ENCODE data around the gene RNF13.

DNA sequence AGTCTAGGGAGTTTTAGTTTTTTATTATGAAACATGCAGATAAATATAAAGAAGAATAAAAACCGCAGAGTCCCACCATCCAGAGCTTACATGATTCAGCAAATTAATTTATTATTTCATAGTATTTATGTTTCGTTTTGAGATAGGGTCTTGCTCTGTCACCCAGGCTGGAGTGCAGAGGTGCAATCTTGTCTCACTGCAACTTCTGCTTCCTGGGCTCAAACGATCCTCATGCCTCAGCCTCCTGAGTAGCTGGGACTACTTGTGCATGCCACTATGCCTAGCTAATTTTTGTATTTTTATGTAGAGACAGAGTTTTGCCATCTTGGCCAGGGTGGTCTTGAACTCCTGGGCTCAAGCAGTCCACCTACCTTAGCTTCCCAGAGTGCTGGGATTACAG lies 13.6 kb downstream of the RNF13 start:
- TF ChIP-seq ZFP3 (CRISPR knock-in tag; IDR thresholded peaks at IDR 0.05) (no peak), GLIS3 (CRISPR knock-in tag; IDR thresholded peaks at IDR 0.05) (no peak), ISL1 (CRISPR knock-in tag; IDR thresholded peaks at IDR 0.05) (no peak), POU6F1 (CRISPR knock-in tag; IDR thresholded peaks at IDR 0.05; ENCODE audit: borderline replicate concordance, low read depth) (no peak), OSR1 (CRISPR knock-in tag; IDR thresholded peaks at IDR 0.05) (no peak), SNAI2 (CRISPR knock-in tag; IDR thresholded peaks at IDR 0.05) (no peak), PATZ1 (CRISPR knock-in tag; IDR thresholded peaks at IDR 0.05; ENCODE audit: borderline replicate concordance) (no peak), ZNF565 (CRISPR knock-in tag; conservative IDR thresholded peaks at IDR 0.05; ENCODE audit: low read depth) (no peak), TOX (CRISPR knock-in tag; IDR thresholded peaks at IDR 0.05; ENCODE audit: borderline replicate concordance) (no peak), ARNTL (CRISPR knock-in tag; IDR thresholded peaks at IDR 0.05; ENCODE audit: borderline replicate concordance, low read depth) (no peak), TCF4 (CRISPR knock-in tag; IDR thresholded peaks at IDR 0.05; ENCODE audit: borderline replicate concordance) (no peak)
- TF ChIP-seq, protein P1, sequence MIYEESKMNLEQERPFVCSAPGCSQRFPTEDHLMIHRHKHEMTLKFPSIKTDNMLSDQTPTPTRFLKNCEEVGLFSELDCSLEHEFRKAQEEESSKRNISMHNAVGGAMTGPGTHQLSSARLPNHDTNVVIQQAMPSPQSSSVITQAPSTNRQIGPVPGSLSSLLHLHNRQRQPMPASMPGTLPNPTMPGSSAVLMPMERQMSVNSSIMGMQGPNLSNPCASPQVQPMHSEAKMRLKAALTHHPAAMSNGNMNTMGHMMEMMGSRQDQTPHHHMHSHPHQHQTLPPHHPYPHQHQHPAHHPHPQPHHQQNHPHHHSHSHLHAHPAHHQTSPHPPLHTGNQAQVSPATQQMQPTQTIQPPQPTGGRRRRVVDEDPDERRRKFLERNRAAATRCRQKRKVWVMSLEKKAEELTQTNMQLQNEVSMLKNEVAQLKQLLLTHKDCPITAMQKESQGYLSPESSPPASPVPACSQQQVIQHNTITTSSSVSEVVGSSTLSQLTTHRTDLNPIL (CRISPR knock-in tag; IDR thresholded peaks at IDR 0.05; ENCODE audit: low read depth) = no peak

All from SK-N-SH treated with all-trans-retinoic acid at 6 μM for 48 hours (cell line).